H7 (cell line): ENCODE results near the gene CMIP. TPM values are rescaled to one million over a fixed set of nuclear protein-coding genes. Genes with fewer than 3 reads are reported as not detected.

Experiments used
- DNase-seq: peaks from one replicate; pipeline ENCODE4 v3.0.0; 2012
- H3K27me3 ChIP-seq: 2 replicates; pipeline ENCODE4 v1.6.0; 2011; ENCODE audit warnings: mild to moderate bottlenecking, low read length; ENCODE audit not compliant: control insufficient read depth, insufficient read depth
- H3K36me3 ChIP-seq: replicated peaks from 2 replicates; pipeline ENCODE4 v1.5.1; 2011; ENCODE audit warnings: low read length; ENCODE audit not compliant: control insufficient read depth, insufficient read depth
- H3K4me3 ChIP-seq: 2 replicates; pipeline ENCODE4 v1.5.1; 2011; ENCODE audit warnings: low read depth, mild to moderate bottlenecking, control low read depth, low read length, moderate library complexity; ENCODE audit not compliant: insufficient read depth
- total RNA-seq: library from RNA; depleted of rRNA; stranded (reverse); fragments of >200 nt; shearing (Covaris generic); gene quantifications from 2 replicates; pipeline ENCODE4 v1.2.3, GENCODE V29; 2014

The CMIP gene
- total RNA-seq, 1 experiment from 2014 or later, result 13.1 TPM

GRCh38 chr16:81699596-81699995 is 255.0 kb downstream of the CMIP start:
- Histone ChIP-seq H3K36me3 (peaks cover 11% of the 10 kb centered on the region), H3K4me3 (no peak overlapping the region), H3K27me3 (no peaks in the 10 kb centered on the region)
- no peak for DNase-seq

- no peaks in the 10 kb centered on the region for H3K27me3 ChIP-seq
- DNase-seq, result no peak
- peaks cover 12% of the 10 kb centered on the region for H3K36me3 ChIP-seq
- H3K4me3 ChIP-seq, result no peak overlapping the region
Observed at GRCh38 chr16:81700071-81700779, 255.6 kb downstream of the CMIP start.

GRCh38 chr16:81700780-81701165 is 256.2 kb downstream of the CMIP start:
- Histone ChIP-seq H3K4me3 (no peak overlapping the region), H3K27me3 (no peaks in the 10 kb centered on the region), H3K36me3 (peaks cover 15% of the 10 kb centered on the region)
- DNase-seq, result no peak

- Histone ChIP-seq H3K4me3 (no peak overlapping the region), H3K36me3 (peaks cover 16% of the 10 kb centered on the region), H3K27me3 (no peaks in the 10 kb centered on the region)
- DNase-seq, result no peak
Observed at GRCh38 chr16:81701296-81701970, 256.8 kb downstream of the CMIP start.

GRCh38 chr16:81702506-81702905 is 257.9 kb downstream of the CMIP start:
- no peak for DNase-seq
- Histone ChIP-seq H3K36me3 (peaks cover 24% of the 10 kb centered on the region), H3K27me3 (no peaks in the 10 kb centered on the region), H3K4me3 (no peak overlapping the region)

GRCh38 chr16:81703177-81704155 is 258.9 kb downstream of the CMIP start:
- no peak overlapping the region for H3K4me3 ChIP-seq
- no peak for DNase-seq
- peaks cover 24% of the 10 kb centered on the region for H3K36me3 ChIP-seq
- H3K27me3 ChIP-seq, result no peaks in the 10 kb centered on the region

GRCh38 chr16:81705261-81705660 is 260.7 kb downstream of the CMIP start:
- H3K4me3 ChIP-seq, result no peak overlapping the region
- H3K36me3 ChIP-seq, result peaks cover 24% of the 10 kb centered on the region
- no peak for DNase-seq
- H3K27me3 ChIP-seq, result no peaks in the 10 kb centered on the region

GRCh38 chr16:81706327-81707295 is 262.0 kb downstream of the CMIP start:
- no peak for DNase-seq

GRCh38 chr16:81707411-81708265 is 263.0 kb downstream of the CMIP start:
- no peak for DNase-seq
- Histone ChIP-seq H3K4me3 (no peak overlapping the region), H3K36me3 (peaks cover 18% of the 10 kb centered on the region), H3K27me3 (no peaks in the 10 kb centered on the region)

More at GRCh38 chr16:81706327-81707295, 262.0 kb downstream of the CMIP start:
- no peaks in the 10 kb centered on the region for H3K27me3 ChIP-seq
- H3K36me3 ChIP-seq, result peaks cover 22% of the 10 kb centered on the region
- H3K4me3 ChIP-seq, result no peak overlapping the region

- peaks cover 15% of the 10 kb centered on the region for H3K36me3 ChIP-seq
Observed at GRCh38 chr16:81708266-81709015, 263.8 kb downstream of the CMIP start.

GRCh38 chr16:81709016-81709900 is 264.6 kb downstream of the CMIP start:
- peaks cover 14% of the 10 kb centered on the region for H3K36me3 ChIP-seq
- peak; percentile 71 for DNase-seq
- no peaks in the 10 kb centered on the region for H3K27me3 ChIP-seq
- H3K4me3 ChIP-seq, result no peak overlapping the region

More at GRCh38 chr16:81708266-81709015, 263.8 kb downstream of the CMIP start:
- H3K27me3 ChIP-seq, result no peaks in the 10 kb centered on the region
- H3K4me3 ChIP-seq, result no peak overlapping the region
- DNase-seq, result peak; percentile 57

- no peaks in the 10 kb centered on the region for H3K27me3 ChIP-seq
- H3K36me3 ChIP-seq, result peaks cover 14% of the 10 kb centered on the region
- no peak overlapping the region for H3K4me3 ChIP-seq
- DNase-seq, result no peak
Observed at GRCh38 chr16:81710044-81710443, 265.4 kb downstream of the CMIP start.
